HG02973 (cell line): ENCODE data around the gene CHST11.

ENCODE experiments used
- ATAC-seq: cut with Tn5 transposase; IDR thresholded peaks from one replicate; pipeline ENCODE4 v1.9.1; 2021; ENCODE audit warnings: moderate library complexity; ENCODE audit not compliant: unreplicated experiment

The CHST11 gene

DNA sequence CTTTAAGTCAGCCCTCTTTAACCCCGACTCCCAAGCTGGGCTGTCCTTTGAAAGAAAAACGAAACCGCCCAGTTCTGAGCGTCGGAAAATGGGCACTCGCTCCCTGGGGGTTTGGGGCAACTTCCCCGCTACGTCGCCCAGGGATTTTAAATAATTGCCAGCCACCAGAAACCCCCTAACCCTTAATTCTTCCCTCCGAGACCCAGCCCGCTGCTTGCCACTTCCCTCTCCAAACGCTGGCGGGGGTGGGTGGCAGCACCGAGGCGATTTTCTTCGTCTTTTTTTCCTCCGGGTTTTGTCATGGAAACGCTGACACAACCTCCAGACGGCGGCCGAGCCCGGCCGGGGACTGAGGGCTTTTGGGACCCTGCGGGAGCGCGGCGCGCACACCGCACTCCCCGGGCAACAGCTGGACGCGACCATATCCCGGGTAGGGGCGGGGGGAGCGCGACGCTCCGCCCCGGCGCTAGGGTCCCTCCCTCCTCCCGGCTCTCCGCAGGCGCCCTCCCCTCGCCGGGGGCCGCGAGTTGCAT lies at the start of gene CHST11:
TSS of gene CHST11 (plus strand) at position 532 of the 533 bp plus-strand sequence.
- ATAC-seq, result peak; percentile 61

DNA sequence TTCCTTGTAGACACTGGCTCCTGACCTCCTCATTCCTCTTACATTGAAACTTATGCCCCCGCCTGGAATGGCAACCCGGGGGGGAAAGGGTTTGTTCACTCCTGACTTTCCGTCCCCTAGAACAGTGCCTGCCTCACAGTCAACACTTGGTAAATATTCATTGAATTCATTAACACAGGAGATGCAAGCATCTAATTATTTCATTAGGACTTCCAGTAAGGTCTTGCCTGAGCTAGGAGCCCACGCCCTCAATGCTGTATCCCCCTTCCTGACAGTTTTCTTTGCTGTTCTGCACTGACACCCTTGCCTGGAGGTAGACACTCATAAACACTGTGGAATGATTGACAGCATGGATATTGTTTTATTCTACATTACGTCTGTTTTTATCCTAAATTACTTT lies 49.3 kb upstream of the CHST11 start:
- ATAC-seq, result no peak

DNA sequence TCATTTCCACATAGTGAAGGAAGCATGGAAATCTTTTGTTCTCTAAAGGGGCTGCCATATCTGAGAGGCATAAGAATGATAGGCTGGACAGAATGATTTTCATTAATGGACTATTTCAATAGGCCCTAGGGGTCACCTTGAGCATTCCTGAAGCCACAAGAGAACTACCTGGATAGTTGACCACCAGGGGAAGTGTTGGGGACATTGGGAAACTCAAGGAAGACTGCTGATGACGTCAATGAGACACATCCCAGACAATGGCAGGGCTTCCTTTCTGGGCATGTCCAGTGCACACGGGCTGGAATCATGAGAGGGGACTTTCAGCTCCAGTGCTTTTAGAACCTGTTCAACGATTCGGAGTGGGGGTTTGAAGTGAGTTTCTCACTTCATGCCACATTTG lies 48.8 kb upstream of the CHST11 start:
- no peak for ATAC-seq

DNA sequence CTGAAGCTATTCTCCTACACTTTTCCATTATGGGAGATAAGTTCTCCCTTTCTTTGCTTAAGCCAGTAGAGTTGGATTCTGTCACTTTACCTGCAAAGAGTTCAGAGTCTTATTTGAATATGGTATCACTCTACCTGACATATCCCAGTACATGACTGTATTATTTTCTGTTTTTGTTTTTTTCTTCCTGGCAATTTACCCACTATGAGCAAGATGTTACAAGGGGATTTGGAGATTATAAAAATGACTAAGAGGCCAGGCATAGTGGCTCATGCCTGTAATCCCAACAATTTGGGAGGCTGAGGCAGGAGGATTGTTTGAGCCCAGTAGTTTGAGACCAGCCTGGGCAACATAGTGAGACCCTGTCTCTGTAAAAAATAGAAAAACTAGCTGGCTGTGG lies 46.4 kb upstream of the CHST11 start:
- no peak for ATAC-seq

DNA sequence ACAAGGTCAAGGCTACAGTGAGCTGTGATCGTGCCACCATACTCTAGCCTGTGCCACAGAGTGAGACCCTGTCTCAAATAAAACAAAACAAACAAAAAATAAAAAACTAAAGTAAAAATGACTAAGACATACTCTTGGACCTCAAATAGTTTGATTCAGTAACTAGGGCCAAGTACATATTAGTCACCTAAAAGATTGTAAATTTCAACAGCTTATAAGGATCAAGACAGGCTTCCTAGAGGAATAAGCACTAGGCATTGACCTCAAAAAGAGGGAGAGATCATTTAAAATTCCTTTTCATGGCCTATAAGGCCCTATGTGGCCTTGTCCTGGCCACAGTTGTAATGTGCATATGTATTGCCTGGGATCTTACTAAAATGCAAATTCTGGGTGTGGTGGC lies 46.0 kb upstream of the CHST11 start:
- no peak for ATAC-seq

DNA sequence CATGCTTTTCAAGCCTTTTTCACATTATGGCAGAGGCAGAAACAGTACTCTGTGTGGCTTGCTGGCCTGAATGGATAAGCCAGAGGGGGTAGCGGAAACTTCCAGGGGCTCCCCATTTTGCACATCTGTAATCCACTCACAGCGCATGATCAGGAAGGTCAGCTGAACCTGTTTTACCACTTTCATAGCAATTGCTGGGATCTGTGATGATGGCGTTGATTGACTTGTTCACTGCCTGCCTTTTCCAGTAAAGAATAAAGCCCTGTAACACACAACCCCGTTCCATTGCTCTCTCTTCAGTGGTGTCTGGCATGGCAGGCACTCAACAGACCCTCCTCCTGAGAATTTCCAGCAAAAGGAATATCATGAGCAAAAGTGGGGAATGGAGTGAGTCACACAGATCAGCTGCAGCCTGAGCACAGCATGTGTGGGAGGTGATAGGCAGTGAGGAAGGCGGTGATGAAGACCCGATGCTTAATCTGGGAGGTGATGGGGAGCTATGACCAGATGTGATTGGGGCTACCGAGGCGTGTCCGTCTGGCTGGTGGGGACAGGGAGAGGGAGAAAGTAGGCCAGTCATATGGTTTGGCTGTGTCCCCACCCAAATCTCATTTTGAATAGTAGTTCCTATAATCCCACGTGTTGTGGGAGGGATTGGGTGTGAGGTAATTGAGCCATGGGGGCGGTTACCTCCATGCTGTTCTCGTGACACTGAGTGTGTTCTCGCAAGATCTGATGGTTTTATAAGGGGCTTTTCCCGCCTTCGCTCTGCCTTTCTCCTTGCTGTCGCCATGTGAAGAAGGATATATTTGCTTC lies 44.7 kb upstream of the CHST11 start:
- ATAC-seq, result no peak

DNA sequence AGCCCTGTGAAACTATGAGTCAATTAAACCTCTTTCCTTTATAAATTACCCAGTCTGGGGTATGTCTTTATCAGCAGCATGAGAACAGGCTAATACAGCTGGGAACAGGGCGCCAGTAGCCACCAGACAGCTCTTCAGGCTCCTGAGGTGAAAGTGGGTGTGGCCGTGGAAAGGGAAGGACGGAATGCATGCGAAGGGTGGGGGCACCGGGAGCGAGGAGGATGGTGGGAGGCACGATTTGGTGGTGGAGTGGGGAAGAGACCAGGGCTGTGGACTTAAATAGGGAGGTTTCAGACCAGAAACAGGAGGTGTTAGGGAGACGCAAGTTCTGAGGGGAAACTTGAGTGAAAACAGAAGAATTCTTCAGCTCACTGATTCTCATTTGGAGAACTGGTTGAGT lies 44.1 kb upstream of the CHST11 start:
- no peak for ATAC-seq

DNA sequence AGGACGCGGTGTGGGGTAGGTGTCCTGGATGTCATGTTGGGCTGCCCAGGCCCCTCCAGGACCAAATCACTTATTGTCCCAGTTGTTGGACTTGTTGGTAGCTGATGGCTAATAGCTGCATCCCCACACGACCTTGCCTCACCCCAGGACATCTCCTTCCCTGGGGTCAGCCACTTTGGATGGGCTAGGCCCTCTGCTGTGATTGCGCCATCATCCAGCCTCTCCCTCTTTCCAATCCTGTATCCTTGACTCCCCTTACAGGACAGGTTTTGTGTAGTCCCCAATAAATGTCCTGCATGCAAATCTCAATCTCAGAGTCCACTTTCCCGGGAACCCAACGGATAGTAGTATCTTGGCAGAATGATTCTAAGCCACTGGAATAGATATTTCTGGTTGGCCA lies 43.4 kb upstream of the CHST11 start:
- no peak for ATAC-seq

DNA sequence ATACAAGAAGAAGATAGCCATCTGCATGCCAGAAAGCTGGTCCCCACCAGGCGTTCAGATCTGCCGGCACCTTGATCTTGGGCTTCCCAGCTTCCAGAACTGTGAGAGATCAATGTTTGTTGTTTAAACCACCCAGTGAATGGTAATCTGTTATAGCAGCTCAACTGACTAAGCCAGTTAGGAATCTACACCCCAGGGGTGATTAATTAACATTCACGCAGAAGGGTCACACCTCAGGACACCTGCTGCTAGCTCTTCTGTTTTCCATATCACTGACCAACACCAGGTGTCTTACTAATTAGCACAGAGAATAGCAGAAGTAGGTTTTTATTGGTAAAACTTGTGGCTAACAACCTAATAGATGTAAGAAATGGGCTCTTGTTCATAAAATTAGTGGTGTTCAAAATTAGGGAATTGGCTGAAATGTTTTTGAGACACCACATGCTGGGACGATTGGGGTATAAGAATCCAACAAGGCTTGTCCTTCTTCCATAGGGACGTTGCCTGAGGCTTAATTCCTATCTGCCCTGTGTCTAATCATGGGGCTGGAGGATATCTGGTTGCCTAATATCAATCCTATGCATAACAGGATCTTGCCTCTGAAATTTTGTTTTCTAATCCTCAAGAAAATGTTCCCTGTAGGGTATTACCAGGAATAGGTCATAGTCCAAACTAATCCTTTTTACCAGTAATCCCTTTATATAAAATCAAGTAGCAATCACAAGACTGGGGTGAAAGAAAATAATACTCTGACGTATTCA lies 42.0 kb upstream of the CHST11 start:
- ATAC-seq, result no peak

DNA sequence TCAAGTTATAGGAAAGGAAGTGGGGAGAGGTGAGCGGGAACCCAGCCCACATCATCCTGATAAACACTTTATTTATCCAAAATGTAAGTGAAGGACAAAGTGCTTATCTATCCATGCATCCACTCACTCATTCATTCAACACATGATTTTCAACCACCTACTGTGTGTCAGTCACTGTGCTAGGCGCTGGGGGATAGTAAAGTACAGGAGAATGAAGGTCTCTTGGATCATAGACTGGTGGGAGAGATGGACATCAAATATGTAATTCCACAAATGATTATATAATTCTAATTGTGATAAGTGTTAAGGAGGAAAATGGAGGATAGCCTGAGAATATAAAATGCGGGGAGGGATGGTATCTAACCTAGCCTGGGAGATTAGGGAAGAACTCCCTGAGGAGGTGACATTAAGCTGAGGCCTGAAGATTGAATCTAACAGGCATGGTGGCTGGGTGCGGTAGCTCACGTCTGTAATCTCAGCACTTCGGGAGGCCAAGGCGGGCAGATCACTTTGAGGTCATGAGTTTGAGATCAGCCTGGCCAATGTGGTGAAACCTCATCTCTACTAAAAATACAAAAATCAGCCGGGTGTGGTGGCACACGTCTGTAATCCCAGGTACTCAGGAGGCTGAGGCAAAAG lies 41.3 kb upstream of the CHST11 start:
- ATAC-seq, result no peak

DNA sequence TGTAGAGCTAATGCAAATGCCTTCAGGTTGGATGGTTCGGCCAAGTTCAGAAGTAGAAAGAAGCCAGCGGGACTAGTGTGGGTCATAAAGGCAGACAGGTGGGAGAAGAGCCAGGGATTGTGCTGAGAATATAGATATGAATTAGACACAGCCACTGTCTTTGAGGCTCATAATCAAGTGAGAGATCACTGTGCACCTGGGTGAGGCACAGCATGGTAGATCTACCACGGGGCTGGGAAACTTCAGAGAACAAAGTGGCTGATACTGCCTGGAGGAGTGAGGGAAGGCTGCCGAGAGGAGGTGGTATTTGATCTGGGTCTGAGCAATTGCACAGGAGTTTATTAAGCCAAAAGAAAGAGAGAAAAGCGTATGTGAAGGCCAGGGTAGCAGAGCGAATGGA lies 40.6 kb upstream of the CHST11 start:
- ATAC-seq, result no peak

DNA sequence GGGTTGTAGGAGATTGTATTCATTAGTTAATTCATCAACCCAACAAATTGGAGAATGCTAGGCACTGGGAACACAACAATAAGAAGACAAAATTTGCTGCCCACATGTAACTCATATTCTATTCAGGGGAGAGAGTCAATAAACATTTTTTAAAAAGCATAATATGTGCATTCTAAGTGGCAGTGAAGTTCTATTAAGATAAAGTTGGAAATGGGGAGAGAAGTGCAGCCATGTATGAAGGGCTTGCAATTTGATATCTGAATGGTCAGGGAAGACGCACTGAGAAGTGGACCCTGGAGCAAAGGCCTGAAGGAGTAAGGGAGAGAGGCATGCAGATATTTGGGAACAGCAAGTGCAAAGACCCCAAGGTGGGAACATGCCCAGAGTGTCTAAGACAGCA lies 40.2 kb upstream of the CHST11 start:
- ATAC-seq, result no peak

DNA sequence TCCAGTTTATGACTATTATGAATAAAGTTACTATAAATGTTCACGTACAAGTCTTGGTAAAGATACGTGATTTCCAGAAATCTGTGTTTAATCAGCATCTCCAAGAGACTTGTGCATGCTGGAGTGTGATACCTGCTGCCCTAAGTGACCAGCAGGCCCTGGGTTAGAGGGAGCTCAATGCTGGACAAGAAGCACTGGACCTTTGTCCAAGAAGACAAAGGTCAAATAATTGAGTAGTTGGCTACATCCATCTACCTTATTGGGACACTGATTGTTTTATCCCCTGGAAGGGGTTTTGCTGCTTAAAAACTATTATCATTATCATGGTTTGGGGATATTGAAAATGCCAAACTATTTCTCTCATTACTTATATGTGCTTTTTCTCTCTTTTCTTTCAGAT lies 37.0 kb upstream of the CHST11 start:
- no peak for ATAC-seq

DNA sequence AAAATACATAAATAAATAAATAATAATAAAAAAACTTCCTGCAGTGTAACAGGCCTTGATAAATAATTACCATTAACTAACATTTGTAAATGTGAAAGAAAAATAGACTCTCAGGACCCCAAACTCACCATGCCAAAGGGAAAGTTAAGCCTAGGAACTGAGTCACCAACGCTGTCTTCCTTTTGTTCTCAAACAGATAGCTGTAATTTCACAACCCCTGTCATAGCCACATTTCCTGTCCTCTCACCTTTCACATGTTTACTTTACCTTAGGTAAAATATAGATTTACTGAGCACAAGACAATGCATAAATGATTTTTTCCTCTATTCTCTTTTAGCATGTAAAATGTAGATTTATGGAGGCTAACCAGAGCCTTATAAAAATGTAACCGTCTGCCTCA lies 35.9 kb upstream of the CHST11 start:
- ATAC-seq, result no peak

DNA sequence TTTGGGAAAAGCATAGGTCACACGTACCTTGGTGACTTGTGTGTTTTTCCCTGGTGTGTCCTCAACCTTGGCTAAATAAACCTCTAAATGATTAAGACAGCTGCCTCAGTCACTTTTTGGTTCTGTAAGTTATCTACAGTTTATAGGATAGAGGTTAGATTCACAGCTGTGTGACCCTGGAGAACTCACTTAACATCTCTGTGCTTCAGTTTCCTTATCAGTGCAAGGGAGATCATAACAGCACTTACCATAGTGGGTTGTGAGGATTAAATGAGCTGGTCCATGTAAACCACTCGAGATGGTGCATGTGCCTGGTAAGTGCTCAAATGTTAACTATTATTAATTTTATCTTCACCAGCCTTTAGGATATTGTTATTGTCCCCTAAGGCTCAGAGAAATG lies 35.4 kb upstream of the CHST11 start:
- ATAC-seq, result no peak

DNA sequence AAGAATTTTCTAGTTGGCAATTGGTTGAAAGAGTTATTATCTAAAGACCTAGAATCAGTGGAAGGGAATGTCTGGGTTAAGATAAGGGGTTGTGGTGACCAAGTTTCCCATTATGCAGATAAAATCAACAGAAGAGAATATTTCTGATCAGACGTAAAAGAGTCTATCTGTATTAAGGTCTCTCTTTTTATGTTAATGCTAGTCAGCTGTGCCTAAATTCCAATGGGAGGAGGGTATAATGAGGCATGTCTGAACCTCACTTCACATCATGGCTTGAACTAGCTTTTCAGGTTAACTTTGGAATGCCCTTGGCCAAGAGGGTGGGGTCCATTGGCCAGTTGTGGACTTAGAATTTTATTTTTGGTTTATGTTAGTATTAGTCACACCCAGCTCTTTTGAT lies 34.3 kb upstream of the CHST11 start:
- ATAC-seq, result no peak

DNA sequence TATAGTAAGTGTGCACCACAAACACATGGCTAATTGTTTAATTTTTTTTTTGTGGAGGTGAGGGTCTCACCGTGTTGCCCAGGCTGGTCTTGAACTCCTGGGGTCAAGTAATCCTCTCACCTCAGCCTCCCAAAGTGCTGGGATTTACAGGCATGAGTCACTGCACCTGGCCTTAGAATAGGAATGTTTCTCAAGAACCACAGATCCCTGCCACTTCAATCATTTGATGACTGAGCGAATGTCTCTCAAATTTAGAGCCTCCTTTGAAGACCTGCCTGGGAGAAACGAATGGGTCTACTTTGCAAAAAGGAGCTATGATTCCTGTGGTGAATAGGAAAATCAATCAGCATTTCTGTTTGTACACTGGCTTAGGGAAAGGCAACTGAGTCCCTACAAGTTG lies 33.5 kb upstream of the CHST11 start:
- ATAC-seq, result no peak

DNA sequence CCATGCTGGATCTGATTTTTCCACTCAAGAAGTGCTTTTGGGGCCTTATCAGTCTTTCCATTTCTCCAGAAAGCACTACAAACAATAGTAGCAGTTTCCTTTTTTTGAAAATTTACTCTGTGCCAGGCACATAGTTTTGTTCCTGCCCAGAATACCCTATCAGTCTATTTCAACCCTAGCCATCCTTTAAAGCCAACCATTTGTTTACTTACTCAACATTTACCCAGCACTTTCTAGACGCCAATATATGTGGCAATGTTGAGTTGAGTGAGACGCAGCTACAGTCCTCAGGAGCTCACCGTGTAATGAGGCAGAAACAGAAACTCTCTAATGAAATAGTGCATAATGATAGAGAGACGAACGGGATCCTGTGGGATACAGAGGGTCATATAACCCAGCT lies 32.9 kb upstream of the CHST11 start:
- ATAC-seq, result no peak

DNA sequence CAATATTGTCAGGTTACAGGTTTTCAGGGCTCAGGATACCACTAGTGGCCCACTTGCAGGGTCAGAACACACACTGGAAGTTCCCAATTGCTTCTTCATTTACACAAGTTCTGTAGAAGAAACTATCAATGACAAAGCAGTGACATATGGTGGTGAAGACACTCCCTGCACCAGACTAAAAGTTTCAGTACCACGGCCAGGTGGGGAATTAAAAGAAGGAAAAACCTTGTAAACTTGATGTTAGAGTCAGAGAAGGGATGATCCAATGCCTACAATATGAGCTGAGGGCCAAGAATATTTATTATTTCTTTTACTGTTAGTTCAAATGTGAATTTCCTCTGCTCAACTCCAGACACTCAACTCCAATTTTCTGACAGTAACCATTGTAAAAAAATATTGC lies 31.8 kb upstream of the CHST11 start:
- no peak for ATAC-seq

DNA sequence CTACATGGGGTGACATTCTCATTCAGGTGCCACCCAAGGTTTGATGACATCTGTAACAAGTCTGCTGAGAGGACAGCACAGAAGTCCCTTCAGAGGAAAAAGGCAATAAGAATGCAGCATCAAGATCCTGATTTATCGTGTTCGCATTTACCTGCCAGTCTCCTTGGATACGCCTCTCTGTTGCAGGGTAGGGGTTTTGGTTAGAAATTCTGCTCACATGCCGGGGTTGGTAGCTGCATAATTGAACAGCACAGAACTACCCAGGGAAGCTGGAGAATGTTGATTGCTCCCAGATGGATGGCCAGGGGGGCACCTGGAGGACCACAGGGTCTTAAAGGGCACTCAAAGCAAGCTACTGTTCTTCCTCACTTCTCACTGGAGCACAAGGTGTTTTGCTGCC lies 31.1 kb upstream of the CHST11 start:
- ATAC-seq, result no peak

DNA sequence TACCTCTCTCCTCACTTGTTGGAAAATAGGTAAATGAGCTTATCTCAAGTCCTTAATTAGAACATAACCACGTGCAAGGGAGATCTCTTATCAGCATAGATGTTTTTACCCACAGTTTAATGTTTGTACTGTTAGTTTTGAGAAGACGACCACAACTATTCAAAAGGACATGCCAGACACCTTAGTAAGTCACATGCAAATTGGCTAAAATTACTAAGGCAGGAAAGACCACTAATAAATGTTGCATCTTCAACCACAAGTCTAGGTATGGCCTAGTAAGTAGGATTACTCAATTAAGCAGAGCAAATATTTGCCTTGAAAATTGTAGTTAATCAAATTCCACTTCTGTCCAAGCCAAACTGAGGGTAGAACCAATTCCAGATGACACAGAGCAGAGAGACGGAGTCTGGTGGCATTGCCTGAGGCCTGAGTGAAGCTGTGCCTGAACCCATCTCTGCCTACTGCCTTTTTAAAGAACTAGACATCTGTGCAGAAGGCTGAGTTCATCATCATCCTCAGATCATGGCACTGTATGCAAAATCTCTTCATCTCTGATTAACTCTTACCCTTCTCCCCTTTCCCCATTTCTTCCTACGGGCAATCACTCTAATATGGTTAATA lies 29.7 kb upstream of the CHST11 start:
- ATAC-seq, result no peak
